HFF-Myc (cell line): ENCODE results near the gene USP12.

Source experiments
- DNase-seq: peaks from one replicate; pipeline ENCODE4 v3.0.0-alpha.2; 2011; ENCODE audit warnings: low read depth; ENCODE audit errors: extremely low read depth
- H3K4me3 ChIP-seq: replicated peaks from 2 replicates; pipeline ENCODE4 v1.5.1; 2011; ENCODE audit warnings: low read depth, mild to moderate bottlenecking, control low read depth, low read length
- CTCF ChIP-seq: IDR thresholded peaks from 2 replicates; pipeline ENCODE4 v1.5.1; 2012; ENCODE audit warnings: mild to moderate bottlenecking, low read depth, low read length, control low read depth; ENCODE audit errors: missing control alignments

USP12 gene

GRCh38 chr13:27122036-27122435 lies 49.6 kb downstream of the USP12 start:
- no peak for TF ChIP-seq CTCF
- H3K4me3 ChIP-seq: no peak overlapping the region
- DNase-seq: no peak

- no peak for TF ChIP-seq CTCF
- no peak overlapping the region for H3K4me3 ChIP-seq
- no peak for DNase-seq
Observed at GRCh38 chr13:27120811-27121210, 50.8 kb downstream of the USP12 start.

- no peak for TF ChIP-seq CTCF
- DNase-seq: no peak
- no peak overlapping the region for H3K4me3 ChIP-seq
Observed at GRCh38 chr13:27120011-27120410, 51.6 kb downstream of the USP12 start.

GRCh38 chr13:27118428-27119054 lies 53.1 kb downstream of the USP12 start:
- no peak overlapping the region for H3K4me3 ChIP-seq
- no peak for DNase-seq
- no peak for TF ChIP-seq CTCF

- H3K4me3 ChIP-seq: no peak overlapping the region
- no peak for DNase-seq
- no peak for TF ChIP-seq CTCF
Observed at GRCh38 chr13:27117952-27118351, 53.7 kb downstream of the USP12 start.

- DNase-seq: no peak
- TF ChIP-seq CTCF: no peak
- no peak overlapping the region for H3K4me3 ChIP-seq
Observed at GRCh38 chr13:27117158-27117557, 54.5 kb downstream of the USP12 start.

- DNase-seq: no peak
- no peak for TF ChIP-seq CTCF
- no peak overlapping the region for H3K4me3 ChIP-seq
Observed at GRCh38 chr13:27113436-27113835, 58.2 kb downstream of the USP12 start.
